Panc1 (cell line): Measurements from ENCODE around the gene TRAF3IP3.

ENCODE experiments used
- CTCF ChIP-seq: fragments of 450-650 bp; IDR thresholded peaks from 2 replicates; pipeline ENCODE4 v1.5.1; 2017; ENCODE audit warnings: mild to moderate bottlenecking
- POLR2AphosphoS5 ChIP-seq: IDR thresholded peaks from 2 replicates; pipeline ENCODE4 v1.6.1; 2012; ENCODE audit warnings: mild to moderate bottlenecking, low read depth, low read length, moderate library complexity
- REST ChIP-seq, 2 experiments: IDR thresholded peaks; 2 replicates each; pipeline ENCODE4 v1.6.1; 2011 to 2012; ENCODE audit warnings: low read depth in 2 of 2, control low read depth in 1 of 2, low read length in 1 of 2, mild to moderate bottlenecking in 1 of 2, moderate library complexity in 1 of 2; ENCODE audit not compliant: insufficient read depth in 1 of 2
- SIN3A ChIP-seq: IDR thresholded peaks from 2 replicates; pipeline ENCODE4 v1.6.1; 2012; ENCODE audit warnings: low read depth, mild to moderate bottlenecking, low read length, moderate library complexity, borderline replicate concordance; ENCODE audit not compliant: insufficient read depth
- TCF7L2 ChIP-seq: IDR thresholded peaks from 2 replicates; pipeline ENCODE4 v1.6.1; 2011; ENCODE audit warnings: mild to moderate bottlenecking, low read depth, low read length, inconsistent platforms

GRCh38 chr1:209761011-209761635 lies 5.3 kb downstream of the TRAF3IP3 start:
- TF ChIP-seq CTCF (no peak), POLR2AphosphoS5 (no peak), TCF7L2 (no peak), REST (IDR thresholded peaks at IDR 0.05; ENCODE audit: insufficient read depth in 1 of 2, low read depth in 2 of 2, low read length in 1 of 2) (no peak), SIN3A (no peak)
